Stimulated activated CD8-positive, alpha-beta memory T cell treated with anti-CD3 and anti-CD28 coated beads, Interleukin-12 subunit alpha, Interleukin-12 subunit beta, amount 100 ng/mL, for 1 hour (primary cell): Measurements from ENCODE around the gene PLIN3.
"Not testable (repeated sequence)": the region's sequence is repeated elsewhere in the genome, so short reads cannot be mapped to it uniquely, and the experiment has no call there.

Experiments
- DNase-seq: peaks from one replicate; pipeline ENCODE4 v3.0.0-alpha.2; 2020; ENCODE audit warnings: low read depth

PLIN3 gene

DNA sequence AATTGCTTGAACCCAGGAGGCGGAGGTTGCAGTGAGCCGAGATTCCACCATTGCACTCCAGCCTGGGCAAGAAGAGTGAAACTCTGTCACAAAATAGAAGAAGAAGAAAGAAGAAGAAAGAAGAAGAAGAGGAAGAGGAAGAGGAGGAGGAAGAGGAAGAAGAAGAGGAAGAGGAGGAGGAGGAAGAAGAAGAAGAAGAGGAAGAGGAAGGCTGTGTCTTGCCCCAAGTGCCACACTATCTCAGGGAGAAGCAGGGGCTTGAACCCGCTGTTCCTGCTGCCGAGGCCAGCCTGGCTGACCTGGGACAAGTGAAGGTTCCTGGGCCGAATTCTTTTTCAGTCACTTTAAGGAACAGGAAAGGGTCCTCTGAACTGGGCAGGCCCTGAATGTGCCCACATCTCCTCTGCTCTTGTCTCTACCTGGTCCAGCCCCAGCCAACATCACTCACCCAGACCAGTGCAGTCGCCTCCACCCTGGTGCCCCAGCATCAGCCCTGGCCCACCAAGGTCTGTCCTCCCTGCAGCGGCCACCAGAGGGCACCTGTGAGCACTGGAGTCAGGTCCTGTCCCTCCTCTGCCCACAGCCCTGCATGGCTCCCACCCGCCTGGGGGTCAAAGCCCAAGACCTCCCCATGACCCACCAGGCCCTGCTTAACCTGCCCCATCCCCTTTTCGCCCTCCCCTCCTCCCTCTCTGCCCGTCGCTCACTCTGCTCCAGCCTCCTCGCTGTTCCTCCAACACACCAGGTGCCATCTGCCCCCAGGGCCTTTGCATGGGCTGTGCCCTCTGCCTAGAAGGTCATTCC is 55.9 kb downstream of the PLIN3 start:
- DNase-seq = peak; percentile 85

DNA sequence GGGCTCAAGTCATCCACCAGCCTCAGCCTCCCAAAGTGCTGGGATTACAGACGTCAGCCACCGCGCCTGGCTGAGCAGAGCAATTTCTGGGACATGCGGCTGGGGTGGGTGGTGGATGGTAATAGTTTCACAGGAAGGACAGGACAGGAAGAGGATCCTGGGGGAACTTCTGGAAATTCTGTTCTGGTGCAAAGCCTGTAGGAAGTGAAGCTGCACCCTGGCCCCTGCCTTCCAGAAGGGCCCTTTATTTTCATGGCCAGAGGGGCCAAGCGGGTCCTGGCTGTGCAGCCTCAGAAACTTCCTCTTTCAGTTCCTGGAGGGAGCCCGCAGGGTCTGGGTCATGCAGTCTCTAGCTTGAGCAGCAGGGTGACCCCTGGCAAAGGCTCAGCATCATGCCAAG is 60.3 kb downstream of the PLIN3 start:
- no peak for DNase-seq

DNA sequence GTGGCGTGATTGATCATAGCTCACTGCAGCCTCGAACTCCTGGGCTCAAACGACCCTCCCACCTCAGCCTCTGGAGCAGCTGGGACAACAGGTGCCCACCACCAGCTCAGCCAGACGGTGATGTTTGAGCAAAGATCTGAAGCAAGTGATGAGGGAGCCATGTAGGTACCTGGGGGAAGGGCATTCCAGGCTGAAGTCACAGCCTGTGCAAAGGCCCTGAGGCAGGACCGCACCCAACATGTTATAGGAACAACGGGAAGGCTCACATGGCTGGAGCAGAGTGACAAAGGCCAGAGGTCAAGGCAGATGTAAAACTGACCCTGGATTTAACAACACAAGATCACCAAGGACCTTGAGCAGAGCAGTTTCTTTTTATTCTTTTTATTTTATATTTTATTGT is 61.1 kb downstream of the PLIN3 start:
- DNase-seq = no peak

DNA sequence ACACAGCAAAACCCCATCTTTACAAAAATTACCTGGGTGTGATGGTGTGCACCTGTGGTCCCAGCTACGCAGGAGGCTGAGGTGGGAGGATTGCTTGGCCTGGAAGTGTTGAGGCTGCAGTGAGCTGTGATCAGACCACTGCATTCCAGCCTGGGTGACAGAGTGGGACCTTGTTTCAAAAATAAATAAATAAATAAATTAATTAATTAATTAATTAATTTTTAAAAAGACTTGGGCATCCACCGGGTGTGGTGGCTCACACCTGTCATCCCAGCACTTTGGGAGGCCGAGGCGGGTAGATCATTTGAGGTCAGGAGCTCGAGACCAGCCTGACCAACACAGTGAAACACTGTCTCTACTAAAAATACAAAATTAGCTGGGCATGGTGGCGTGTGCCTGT is 62.3 kb downstream of the PLIN3 start:
- not testable (repeated sequence) for DNase-seq

DNA sequence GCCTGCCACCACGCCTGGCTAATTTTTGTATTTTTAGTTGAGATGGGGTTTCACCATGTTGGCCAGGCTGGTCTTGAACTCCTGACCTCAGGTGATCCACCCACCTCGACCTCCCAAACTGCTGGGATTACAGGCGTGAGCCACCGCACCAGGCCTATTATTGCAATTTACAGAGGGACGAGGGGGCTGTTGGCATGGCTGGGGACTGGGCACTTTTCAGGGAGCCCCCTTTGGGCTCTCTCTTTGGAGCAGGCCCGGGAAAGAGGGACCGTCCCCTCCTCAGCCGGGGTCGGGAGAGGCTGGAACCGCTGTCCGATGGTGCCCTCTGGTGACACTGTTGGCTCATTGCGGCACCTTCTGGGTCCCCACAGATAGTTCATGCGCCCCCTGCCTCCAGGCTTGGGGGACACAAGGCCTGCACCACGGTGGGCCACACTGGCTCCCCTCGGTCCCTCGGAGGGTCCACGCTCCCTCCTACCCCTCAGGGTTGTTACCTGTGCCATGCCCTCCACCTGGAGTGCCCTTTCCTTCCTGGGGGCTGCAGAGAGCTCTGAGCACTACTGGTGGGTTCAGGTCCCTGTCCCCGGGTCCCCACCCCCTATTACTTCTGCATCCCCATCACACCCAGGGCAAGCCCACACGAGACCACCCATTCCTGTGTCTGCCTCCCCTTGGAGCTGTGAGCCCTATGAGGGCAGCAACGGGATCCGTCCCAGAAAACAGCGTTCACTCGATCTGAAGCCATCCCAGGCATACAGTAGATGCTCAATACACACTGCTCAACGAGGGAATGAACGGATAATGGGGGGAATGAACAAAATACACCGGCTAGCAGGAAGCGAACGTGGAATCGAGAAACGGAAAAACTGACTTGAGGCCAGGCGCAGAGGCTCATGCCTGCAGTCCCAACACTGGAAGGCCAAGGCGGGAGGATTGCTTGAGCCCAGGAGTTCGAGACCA is 63.5 kb downstream of the PLIN3 start:
- DNase-seq = peak; percentile 35

DNA sequence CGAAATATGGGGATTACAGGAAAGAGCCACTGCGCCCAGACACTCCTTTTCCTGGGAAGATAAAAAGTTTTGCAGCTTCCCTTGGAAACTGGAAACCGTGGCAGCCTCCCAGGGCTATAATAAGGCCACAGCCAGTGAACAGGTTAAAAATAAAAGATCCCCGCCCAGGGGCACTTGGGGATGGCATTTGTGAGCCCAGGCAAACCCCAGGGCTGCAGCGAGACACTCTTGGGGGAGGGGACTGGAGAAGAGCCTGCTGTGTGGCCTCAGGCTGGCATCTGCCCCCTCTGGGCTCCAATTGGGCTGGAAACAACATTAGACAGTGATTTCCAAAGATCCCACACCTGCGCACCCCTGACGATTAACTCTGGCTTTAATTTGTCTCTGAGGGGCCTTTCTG is 64.8 kb downstream of the PLIN3 start:
- no peak for DNase-seq

DNA sequence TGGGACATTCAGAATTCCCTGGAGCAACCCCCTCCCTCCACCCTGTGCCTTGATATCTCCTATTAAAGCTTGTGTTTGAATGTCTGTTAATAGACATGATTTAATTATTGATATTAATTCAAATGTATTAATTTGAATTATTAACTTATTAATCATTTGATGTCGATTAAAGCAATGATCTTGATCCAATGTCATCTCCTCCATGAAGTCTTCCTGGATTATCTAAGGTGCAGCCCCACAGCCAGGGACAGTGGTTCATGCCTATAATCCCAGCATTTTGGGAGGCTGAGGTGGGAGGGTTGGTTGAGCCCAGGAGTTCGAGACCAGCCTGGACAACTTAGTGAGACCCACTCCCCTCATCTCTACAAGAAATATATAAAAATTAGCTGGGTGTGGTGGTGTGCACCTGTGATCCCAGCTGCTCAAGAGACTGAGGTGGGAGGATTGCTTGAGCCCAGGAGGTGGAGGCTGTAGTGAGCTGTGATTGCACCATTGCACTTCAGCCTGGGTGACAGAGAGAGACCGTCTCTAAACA is 66.3 kb downstream of the PLIN3 start:
- no peak for DNase-seq

DNA sequence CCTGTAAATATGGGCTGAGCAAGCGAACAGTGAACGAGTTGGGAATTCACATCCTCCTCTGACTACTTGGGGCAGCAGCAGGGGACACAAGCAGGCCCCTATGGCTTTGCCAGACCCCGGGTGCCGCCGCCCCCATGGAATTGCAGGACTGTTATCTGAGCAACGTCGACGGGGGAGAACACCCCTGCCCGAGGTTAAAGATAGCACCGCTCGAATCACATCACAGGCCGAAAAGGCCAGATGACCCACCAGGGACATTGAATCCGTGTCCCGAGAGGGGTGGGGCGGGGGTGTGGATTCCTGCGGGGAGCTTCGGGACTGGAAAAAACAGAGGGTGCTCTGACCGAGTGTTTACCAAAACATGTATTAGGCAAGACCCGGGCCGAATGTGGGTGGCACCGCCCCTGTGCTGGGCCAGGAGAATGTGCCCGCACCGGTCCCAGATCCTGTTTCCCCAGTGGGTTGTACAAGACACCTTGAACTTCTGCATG is 66.8 kb downstream of the PLIN3 start:
- no peak for DNase-seq

DNA sequence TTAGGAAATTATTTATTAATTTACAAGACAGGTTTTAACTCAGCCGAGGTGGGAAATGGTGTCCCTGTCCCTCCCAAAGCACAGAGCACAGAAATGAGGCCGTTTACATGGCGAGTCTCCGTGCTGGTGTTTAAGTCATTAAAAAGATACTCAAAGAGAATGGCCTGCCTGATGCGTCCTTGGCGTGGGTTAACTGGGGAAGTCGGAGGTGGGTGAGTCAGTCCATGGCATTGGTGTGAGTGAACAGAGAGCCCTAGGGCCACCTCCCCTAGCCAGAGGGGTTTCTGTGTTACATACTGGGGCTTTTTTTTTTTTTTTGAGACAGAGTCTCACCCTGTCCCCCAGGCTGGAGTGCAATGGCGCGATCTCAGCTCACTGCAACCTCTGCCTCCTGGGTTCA is 72.1 kb downstream of the PLIN3 start:
- no peak for DNase-seq

DNA sequence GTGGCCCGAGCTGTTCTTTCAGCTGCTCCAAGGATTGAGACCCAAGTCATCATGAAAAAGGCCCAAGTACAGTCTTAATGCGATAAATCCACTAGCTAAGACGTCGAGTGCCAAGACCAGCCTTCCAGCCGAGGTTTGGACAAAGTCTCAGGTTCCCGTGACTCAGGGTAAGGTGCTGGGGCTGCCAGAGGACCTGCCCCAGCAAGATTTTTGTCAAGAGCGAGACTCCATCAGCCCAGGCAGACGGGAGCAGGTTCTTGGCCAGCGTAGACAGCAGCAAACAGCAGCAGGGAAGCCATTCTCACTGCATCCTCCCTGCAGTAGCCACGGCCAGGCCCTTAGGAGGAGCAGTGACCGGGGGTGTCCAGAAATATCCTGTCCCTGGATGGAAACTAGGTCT is 72.5 kb downstream of the PLIN3 start:
- no peak for DNase-seq

DNA sequence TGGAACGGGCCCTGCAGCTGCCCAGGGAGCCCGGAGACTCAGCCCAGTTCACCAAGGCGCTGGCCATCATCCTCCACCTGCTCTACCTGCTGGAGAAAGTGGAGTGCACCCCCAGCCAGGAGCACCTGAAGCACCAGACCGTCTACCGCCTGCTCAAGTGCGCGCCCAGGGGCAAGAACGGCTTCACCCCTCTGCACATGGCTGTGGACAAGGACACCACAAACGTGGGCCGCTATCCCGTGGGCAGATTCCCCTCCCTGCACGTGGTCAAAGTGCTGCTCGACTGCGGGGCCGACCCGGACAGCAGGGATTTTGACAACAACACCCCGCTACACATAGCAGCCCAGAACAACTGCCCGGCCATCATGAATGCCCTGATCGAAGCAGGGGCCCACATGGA is 74.2 kb downstream of the PLIN3 start:
- DNase-seq = not testable (repeated sequence)

DNA sequence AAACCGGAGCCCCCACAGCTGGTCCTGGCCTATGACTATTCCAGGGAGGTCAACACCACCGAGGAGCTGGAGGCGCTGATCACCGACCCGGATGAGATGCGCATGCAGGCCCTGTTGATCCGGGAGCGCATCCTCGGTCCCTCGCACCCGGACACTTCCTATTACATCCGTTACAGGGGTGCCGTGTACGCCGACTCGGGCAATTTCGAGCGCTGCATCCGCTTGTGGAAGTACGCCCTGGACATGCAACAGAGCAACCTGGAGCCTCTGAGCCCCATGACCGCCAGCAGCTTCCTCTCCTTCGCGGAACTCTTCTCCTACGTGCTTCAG is 74.6 kb downstream of the PLIN3 start:
- DNase-seq = not testable (repeated sequence)

DNA sequence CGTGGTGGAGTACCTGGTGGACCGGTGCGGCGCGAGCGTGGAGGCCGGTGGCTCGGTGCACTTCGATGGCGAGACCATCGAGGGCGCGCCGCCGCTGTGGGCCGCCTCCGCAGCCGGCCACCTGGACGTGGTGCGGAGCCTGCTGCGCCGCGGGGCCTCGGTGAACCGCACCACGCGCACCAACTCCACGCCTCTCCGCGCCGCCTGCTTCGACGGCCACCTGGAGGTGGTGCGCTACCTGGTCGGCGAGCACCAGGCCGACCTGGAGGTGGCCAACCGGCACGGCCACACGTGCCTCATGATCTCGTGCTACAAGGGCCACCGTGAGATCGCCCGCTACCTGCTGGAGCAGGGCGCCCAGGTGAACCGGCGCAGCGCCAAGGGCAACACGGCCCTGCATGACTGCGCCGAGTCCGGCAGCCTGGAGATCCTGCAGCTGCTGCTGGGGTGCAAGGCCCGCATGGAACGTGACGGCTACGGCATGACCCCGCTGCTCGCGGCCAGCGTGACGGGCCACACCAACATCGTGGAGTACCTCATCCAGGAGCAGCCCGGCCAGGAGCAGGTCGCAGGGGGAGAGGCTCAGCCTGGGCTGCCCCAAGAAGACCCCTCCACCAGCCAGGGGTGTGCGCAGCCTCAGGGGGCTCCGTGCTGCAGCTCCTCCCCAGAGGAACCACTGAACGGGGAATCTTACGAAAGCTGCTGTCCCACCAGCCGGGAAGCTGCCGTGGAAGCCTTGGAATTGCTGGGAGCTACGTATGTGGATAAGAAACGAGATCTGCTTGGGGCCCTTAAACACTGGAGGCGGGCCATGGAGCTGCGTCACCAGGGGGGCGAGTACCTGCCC is 75.2 kb downstream of the PLIN3 start:
- not testable (repeated sequence) for DNase-seq

DNA sequence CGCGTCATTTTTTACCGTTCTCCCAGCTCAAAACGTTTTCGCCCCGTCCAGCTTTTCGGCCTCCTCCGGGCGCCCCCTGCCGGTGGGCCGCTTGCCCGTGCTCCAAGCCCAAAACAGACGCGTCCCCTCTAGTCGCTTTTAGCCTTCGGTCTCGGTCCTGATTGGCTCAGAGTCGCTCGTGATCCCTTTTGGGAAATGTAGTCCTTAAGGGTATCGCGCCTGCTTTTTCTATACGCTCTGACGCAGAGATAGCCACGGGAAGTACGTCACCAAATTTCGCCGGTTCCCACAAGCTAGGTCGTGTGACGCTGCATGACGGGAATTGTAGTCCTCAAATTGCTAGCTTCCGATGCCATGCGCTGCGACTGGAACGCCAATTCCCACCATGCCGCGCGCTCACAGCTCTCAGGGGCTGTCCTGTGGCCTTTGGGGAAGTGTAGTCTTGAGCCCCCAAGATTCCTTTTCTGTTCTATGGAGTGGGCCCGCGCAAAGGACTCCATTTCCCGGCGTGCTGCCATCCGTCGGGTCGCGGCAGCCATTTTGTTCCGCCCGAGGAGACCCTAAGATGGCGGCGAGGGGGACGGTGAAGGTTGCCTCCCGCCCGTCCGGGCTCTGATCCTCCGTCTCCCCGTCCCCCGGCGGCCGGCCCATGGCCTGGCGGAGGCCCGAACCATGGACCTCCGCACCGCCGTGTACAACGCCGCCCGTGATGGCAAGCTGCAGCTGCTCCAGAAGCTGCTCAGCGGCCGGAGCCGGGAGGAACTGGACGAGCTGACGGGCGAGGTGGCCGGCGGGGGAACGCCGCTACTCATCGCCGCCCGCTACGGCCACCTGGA is 76.1 kb downstream of the PLIN3 start, which contains the start of gene FEM1A:
Gene FEM1A, plus strand, starts transcription at position 552 of the 836 bp plus-strand sequence. Its CDS starts 121 bp downstream, at position 673.
- DNase-seq = peak; percentile 97
